Activated B cell treated with CpG ODN at 0.5 μM for 24 hours (primary cell): ENCODE results near the gene MYO1H. TPM values are rescaled to one million over a fixed set of nuclear protein-coding genes. Genes with fewer than 3 reads are reported as not detected.
"Not testable (repeated sequence)": the region's sequence is repeated elsewhere in the genome, so short reads cannot be mapped to it uniquely, and the experiment has no call there.

ENCODE experiments used
- ATAC-seq: fragments of 200-7000 bp; cut with Tn5 transposase; one replicate; pipeline ENCODE4 v1.10.0; 2021; ENCODE audit warnings: low read depth, mild to moderate bottlenecking, moderate library complexity
- CTCF ChIA-PET: fragments of 350-600 bp; sonication (Branson Sonifier 250); formaldehyde crosslinking; loops from one replicate; lab custom pipeline; 2021; ENCODE audit warnings: antibody characterized with exemption; lab: Charles Lee
- POLR2A ChIA-PET: fragments of 350-600 bp; sonication (Branson Sonifier 250); formaldehyde crosslinking; loops from one replicate; lab custom pipeline; 2021; ENCODE audit warnings: antibody characterized with exemption; lab: Charles Lee
- DNase-seq: peaks from one replicate; pipeline ENCODE4 v3.0.0; 2022
- H3K27ac Mint-ChIP-seq: one replicate; pipeline ENCODE4 v1.8.0; 2020; ENCODE audit warnings: mixed read lengths
- H3K27me3 Mint-ChIP-seq: one replicate; pipeline ENCODE4 v1.8.0; 2021; ENCODE audit warnings: mixed read lengths
- H3K36me3 Mint-ChIP-seq: one replicate; pipeline ENCODE4 v1.8.0; 2021; ENCODE audit warnings: low read depth, mixed read lengths
- H3K4me1 Mint-ChIP-seq: one replicate; pipeline ENCODE4 v1.8.0; 2021; ENCODE audit warnings: mixed read lengths
- H3K4me3 Mint-ChIP-seq: one replicate; pipeline ENCODE4 v1.8.0; 2020; ENCODE audit warnings: mild to moderate bottlenecking, mixed read lengths
- H3K9me3 Mint-ChIP-seq: one replicate; pipeline ENCODE4 v1.8.0; 2020; ENCODE audit warnings: mixed read lengths
- intact Hi-C: fragments of 100-400 bp; cut with micrococcal nuclease; formaldehyde crosslinking; loops from one replicate; pipeline ENCODE4 v1.15.1; 2024
- total RNA-seq: library from RNA; stranded (reverse); gene quantifications from 2 replicates; pipeline ENCODE4 v1.2.3, GENCODE V29; 2022
- TF ChIP-seq, protein P1 (sequence below): fragments of 200-600 bp; IDR thresholded peaks from one replicate; pipeline ENCODE4 v1.8.0; 2022; ENCODE audit warnings: antibody characterized with exemption, mild to moderate bottlenecking

Gene MYO1H
- total RNA-seq, 1 donor from 2014 or later = not detected

DNA sequence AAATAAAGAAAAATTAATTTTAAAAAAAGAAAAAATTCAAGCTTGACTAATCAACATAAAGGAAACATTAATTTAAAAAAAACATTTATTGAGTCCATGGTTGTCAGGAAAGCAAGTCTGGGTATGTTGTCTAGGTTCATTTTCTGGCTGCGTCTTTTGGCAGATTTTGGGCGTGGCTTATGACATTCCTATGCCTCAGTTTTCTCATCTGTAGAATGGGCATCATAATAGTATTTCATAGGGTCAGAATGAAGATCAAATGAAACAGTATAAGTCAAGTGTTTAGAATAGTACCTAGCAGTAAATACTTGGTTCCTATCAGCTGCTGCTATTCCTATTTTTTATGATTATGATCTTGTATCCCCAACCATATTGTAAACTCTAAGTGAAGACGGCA is 40.5 kb downstream of the MYO1H start:
- H3K36me3 Mint-ChIP-seq = no peaks in the 10 kb centered on the region
- peaks cover 6% of the 10 kb centered on the region for H3K27me3 Mint-ChIP-seq
- no peak overlapping the region for H3K4me3 Mint-ChIP-seq
- ATAC-seq (no peak), DNase-seq (no peak)
- CTCF ChIA-PET = no interaction called here
- H3K9me3 Mint-ChIP-seq = peaks cover 11% of the 10 kb centered on the region
- H3K27ac Mint-ChIP-seq = no peak overlapping the region
- no peaks in the 10 kb centered on the region for H3K4me1 Mint-ChIP-seq
- POLR2A ChIA-PET = no interaction called here
- intact Hi-C loops = loop anchor here (10.0 kb wide), 1 partner anchor 503 kb away; the partner anchor contains the start of gene DAO
- TF ChIP-seq, protein P1, sequence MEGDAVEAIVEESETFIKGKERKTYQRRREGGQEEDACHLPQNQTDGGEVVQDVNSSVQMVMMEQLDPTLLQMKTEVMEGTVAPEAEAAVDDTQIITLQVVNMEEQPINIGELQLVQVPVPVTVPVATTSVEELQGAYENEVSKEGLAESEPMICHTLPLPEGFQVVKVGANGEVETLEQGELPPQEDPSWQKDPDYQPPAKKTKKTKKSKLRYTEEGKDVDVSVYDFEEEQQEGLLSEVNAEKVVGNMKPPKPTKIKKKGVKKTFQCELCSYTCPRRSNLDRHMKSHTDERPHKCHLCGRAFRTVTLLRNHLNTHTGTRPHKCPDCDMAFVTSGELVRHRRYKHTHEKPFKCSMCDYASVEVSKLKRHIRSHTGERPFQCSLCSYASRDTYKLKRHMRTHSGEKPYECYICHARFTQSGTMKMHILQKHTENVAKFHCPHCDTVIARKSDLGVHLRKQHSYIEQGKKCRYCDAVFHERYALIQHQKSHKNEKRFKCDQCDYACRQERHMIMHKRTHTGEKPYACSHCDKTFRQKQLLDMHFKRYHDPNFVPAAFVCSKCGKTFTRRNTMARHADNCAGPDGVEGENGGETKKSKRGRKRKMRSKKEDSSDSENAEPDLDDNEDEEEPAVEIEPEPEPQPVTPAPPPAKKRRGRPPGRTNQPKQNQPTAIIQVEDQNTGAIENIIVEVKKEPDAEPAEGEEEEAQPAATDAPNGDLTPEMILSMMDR = no peak

- no peak overlapping the region for H3K4me3 Mint-ChIP-seq
- intact Hi-C loops = loop anchor here (10.0 kb wide), 1 partner anchor 504 kb away; the partner anchor contains the start of gene DAO
- ATAC-seq = no peak
- no peaks in the 10 kb centered on the region for H3K4me1 Mint-ChIP-seq
- DNase-seq = no peak
- H3K36me3 Mint-ChIP-seq = no peaks in the 10 kb centered on the region
- peaks cover 11% of the 10 kb centered on the region for H3K27me3 Mint-ChIP-seq
- POLR2A ChIA-PET = no interaction called here
- H3K9me3 Mint-ChIP-seq = peaks cover 11% of the 10 kb centered on the region
- CTCF ChIA-PET = interaction anchor here (0.5 kb wide), 1 partner anchor 40 kb away, joined by 3 read pairs; no protein-coding TSS in a partner anchor
- TF ChIP-seq, protein P1 = no peak
- no peak overlapping the region for H3K27ac Mint-ChIP-seq
These were observed 41.4 kb downstream of the MYO1H start for GRCh38 chr12:109389146-109389545.

GRCh38 chr12:109393437-109394345 is 46.0 kb downstream of the MYO1H start:
- H3K36me3 Mint-ChIP-seq = no peaks in the 10 kb centered on the region
- CTCF ChIA-PET = interaction anchor here (0.8 to 2.2 kb wide), 8 partner anchors 8 to 282 kb away, joined by 3 to 13 read pairs (median 5); no protein-coding TSS in a partner anchor
- H3K4me3 Mint-ChIP-seq = no peak overlapping the region
- ATAC-seq = no peak
- POLR2A ChIA-PET = no interaction called here
- peaks cover 12% of the 10 kb centered on the region for H3K27me3 Mint-ChIP-seq
- intact Hi-C loops = loop anchor here (2.0 to 5.0 kb wide), 2 partner anchors 283 to 1401 kb away; no protein-coding TSS in a partner anchor
- no peaks in the 10 kb centered on the region for H3K4me1 Mint-ChIP-seq
- TF ChIP-seq, protein P1 = no peak
- H3K9me3 Mint-ChIP-seq = peaks cover 3% of the 10 kb centered on the region
- no peak for DNase-seq
- H3K27ac Mint-ChIP-seq = no peak overlapping the region

GRCh38 chr12:109394891-109395290 is 47.2 kb downstream of the MYO1H start:
- no peak overlapping the region for H3K27ac Mint-ChIP-seq
- H3K36me3 Mint-ChIP-seq = no peaks in the 10 kb centered on the region

GRCh38 chr12:109404841-109405240 is 57.1 kb downstream of the MYO1H start:
- POLR2A ChIA-PET, DNase-seq, H3K4me3 Mint-ChIP-seq, ATAC-seq, H3K4me1 Mint-ChIP-seq, H3K9me3 Mint-ChIP-seq, H3K27ac Mint-ChIP-seq, intact Hi-C loops, H3K36me3 Mint-ChIP-seq: not testable (repeated sequence)
- CTCF ChIA-PET = interaction anchor here (2.0 kb wide), 1 partner anchor 11 kb away, joined by 6 read pairs; no protein-coding TSS in a partner anchor
- peaks cover 19% of the 10 kb centered on the region for H3K27me3 Mint-ChIP-seq

More at GRCh38 chr12:109394891-109395290, 47.2 kb downstream of the MYO1H start:
- Mint-ChIP-seq H3K4me3 (no peak overlapping the region), H3K4me1 (no peaks in the 10 kb centered on the region), H3K27me3 (peaks cover 16% of the 10 kb centered on the region), H3K9me3 (no peaks in the 10 kb centered on the region)
- TF ChIP-seq, protein P1 = no peak
- ChIA-PET CTCF (interaction anchor here (0.6 to 2.2 kb wide), 5 partner anchors 11 to 514 kb away, joined by 3 to 13 read pairs (median 6); no protein-coding TSS in a partner anchor), POLR2A (no interaction called here)
- ATAC-seq (no peak), DNase-seq (no peak)
- intact Hi-C loops = loop anchor here (5.0 kb wide), 1 partner anchor 1403 kb away; no protein-coding TSS in a partner anchor

DNA sequence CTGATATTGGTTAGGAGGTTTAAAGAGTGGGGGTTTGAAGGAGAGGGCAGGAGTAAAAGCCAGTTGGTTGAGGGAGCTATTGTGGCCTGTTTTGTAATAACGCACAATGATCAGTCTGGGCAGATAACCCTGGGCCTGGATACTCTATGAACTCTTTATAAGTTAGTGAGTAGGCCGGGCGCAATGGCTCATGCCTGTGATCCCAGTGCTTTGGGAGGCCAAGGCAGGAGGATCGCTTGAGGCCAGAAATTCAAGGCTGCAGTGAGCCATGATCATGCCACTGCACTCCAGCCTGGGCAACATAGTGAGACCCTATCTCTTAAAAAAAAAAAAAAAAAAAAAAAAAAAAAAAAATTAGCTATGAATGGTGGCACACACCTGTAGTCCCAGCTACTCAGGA is 58.4 kb downstream of the MYO1H start:
- H3K4me1 Mint-ChIP-seq, H3K4me3 Mint-ChIP-seq, POLR2A ChIA-PET, intact Hi-C loops, H3K27ac Mint-ChIP-seq, DNase-seq, H3K36me3 Mint-ChIP-seq, H3K9me3 Mint-ChIP-seq, ATAC-seq: not testable (repeated sequence)
- CTCF ChIA-PET = interaction anchor here (0.5 to 2.0 kb wide), 2 partner anchors 12 to 14 kb away, joined by 4 to 6 read pairs; no protein-coding TSS in a partner anchor
- H3K27me3 Mint-ChIP-seq = peaks cover 17% of the 10 kb centered on the region
